ENCODE data around the gene UST. TPM values are rescaled to one million over a fixed set of nuclear protein-coding genes. Genes with fewer than 3 reads are reported as not detected.
A peak's percentile ranks its signal among the peaks of the same experiment; 100 is the strongest.

Gene UST
- total RNA-seq, 2 donors from 2014 or later = 3.8 to 7.3 TPM

DNA sequence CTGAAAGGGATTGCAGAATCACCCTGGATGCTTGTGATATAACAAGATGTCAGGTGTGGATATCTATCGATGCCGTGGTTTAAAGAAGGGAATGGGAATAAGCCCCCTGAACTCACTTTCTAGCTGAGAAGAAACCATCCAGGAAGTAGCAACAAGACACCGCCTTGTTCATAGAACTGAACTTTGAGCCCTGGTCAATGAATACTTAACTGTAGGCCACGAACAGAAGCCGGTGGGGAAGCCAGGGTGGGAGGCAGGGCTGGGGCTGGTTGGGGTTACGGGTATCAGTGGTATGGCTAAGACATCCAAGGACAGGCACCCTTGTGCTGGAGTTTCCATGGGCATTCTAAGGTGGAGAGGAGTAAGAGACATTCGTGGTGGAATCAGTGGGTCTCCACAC, 61.0 kb downstream of the UST start:
- no peak overlapping the region for H3K4me3 Mint-ChIP-seq
- ATAC-seq (no peak), DNase-seq (no peak)
- H3K4me1 Mint-ChIP-seq = peaks cover 20% of the 10 kb centered on the region
- H3K27ac Mint-ChIP-seq = peak overlapping the region; percentile 49
- H3K27me3 Mint-ChIP-seq = no peaks in the 10 kb centered on the region
- no peaks in the 10 kb centered on the region for H3K9me3 ChIP-seq (ENCODE audit: control insufficient read depth, low read length, poor library complexity, severe bottlenecking)
- H3K36me3 Mint-ChIP-seq (ENCODE audit: low read depth) = peaks cover 4% of the 10 kb centered on the region

DNA sequence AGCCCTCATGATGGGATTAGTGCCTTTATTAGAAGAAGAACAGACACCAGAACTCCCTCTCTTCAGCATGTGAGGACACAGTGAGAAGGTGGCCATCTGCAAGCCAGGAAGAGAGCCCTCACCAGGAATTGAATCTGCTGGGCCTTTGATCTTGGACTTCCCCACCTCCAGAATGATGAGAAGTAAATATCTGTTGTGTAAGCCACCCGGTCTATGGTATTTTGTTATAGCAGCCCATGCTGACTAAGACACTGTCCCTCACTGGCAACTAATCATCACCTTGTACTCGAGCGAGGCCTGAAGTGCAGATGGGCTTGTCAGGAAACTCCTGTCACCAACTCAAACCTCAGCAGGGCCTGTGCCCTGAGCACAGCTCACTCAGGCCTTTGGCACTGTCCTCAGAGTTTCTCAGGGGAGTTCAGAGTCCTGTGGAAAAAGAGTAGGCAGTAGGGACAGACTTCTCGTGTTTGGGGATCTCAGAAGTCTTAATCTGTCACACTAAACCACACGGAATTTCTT, 62.0 kb downstream of the UST start:
- no peaks in the 10 kb centered on the region for H3K9me3 ChIP-seq (ENCODE audit: control insufficient read depth, low read length, poor library complexity, severe bottlenecking)
- peaks cover 4% of the 10 kb centered on the region for H3K36me3 Mint-ChIP-seq (ENCODE audit: low read depth)
- DNase-seq (no peak), ATAC-seq (no peak)
- no peaks in the 10 kb centered on the region for H3K27me3 Mint-ChIP-seq
- no peak overlapping the region for H3K27ac Mint-ChIP-seq
- peaks cover 13% of the 10 kb centered on the region for H3K4me1 Mint-ChIP-seq
- H3K4me3 Mint-ChIP-seq = no peak overlapping the region

DNA sequence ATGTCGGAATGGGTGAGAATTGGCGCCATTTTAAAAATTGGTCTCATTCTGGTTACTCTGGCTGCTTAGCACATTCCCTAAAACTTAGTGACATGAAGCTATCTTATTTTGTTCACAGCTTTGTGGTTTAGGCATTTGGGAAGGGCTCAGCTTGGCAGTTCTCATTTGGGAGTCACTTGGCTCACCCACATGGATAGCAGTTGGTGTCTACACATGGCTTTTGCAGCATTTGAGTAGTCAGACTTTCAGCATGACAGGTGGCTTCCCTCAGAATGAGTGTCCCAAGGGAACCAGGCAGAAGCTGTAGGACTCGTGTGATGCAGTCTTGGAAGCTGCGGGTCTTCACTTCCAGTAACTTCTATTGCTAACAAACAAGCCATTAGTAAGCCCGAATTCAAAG, 64.6 kb downstream of the UST start:
- DNase-seq = no peak
- Mint-ChIP-seq H3K27me3 (no peaks in the 10 kb centered on the region), H3K27ac (no peak overlapping the region), H3K36me3 (ENCODE audit: low read depth) (peaks cover 5% of the 10 kb centered on the region), H3K4me1 (peaks cover 10% of the 10 kb centered on the region), H3K4me3 (no peak overlapping the region)
- H3K9me3 ChIP-seq (ENCODE audit: control insufficient read depth, low read length, poor library complexity, severe bottlenecking) = no peaks in the 10 kb centered on the region
- ATAC-seq = no peak

DNA sequence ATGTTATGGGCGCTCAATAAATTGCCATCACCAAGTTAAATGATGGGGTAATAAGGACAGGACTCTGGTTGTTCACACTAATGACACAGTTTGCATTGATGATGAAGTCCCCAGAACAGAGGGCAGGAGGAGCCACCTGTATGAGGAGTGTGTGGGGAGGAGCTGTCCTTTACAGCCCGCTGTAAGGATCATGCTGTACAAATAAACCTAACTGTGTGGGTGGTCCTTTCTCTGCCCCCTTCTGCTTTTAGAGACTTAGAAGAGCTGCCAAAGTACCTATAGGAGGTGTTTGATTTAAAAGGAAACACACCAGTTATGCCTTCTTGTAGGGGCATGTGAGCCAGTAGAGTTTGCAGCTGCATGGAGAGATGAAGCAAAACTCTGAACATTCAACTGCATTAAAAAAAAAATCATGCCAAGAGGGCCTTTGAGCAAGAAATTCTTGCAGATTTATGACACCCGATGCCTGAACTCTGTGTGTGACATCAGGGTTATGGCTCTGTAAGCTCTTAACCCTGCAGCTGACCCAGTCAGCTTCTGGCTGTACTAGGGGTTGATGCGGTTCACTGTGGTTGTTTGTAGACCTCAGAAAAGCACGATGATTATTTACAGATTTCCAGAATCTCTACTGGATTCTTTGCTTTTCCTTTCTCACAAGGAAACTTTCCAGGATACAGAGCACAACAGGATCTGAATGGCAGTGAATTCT, 67.4 kb downstream of the UST start:
- ATAC-seq = no peak
- H3K27ac Mint-ChIP-seq = no peak overlapping the region
- H3K4me3 Mint-ChIP-seq = no peak overlapping the region
- DNase-seq = no peak
- H3K36me3 Mint-ChIP-seq (ENCODE audit: low read depth) = peaks cover 5% of the 10 kb centered on the region
- H3K4me1 Mint-ChIP-seq = peaks cover 9% of the 10 kb centered on the region
- H3K9me3 ChIP-seq (ENCODE audit: control insufficient read depth, low read length, poor library complexity, severe bottlenecking) = no peaks in the 10 kb centered on the region
- no peaks in the 10 kb centered on the region for H3K27me3 Mint-ChIP-seq

DNA sequence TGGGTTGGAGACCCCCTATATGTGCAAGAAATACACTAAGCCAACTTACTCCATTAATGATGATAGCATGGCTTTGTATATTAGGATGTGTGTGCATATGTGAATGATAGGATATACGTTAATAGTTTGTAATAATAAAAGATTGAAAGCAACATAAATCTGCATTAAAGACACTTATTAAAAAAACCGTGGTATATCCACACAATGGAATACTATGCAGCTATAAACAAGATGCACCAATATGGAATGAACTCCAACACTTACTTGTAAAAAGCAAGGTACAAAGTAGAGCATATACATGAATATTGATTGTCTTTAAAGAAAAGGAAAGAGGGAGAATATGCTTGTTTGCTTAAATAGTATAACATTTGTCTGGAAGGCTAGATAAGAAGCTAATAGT, 68.0 kb downstream of the UST start:
- no peaks in the 10 kb centered on the region for H3K27me3 Mint-ChIP-seq
- peaks cover 5% of the 10 kb centered on the region for H3K36me3 Mint-ChIP-seq (ENCODE audit: low read depth)
- no peak overlapping the region for H3K27ac Mint-ChIP-seq
- H3K9me3 ChIP-seq (ENCODE audit: control insufficient read depth, low read length, poor library complexity, severe bottlenecking) = no peaks in the 10 kb centered on the region
- H3K4me3 Mint-ChIP-seq = no peak overlapping the region
- DNase-seq (no peak), ATAC-seq (no peak)
- H3K4me1 Mint-ChIP-seq = peaks cover 9% of the 10 kb centered on the region

DNA sequence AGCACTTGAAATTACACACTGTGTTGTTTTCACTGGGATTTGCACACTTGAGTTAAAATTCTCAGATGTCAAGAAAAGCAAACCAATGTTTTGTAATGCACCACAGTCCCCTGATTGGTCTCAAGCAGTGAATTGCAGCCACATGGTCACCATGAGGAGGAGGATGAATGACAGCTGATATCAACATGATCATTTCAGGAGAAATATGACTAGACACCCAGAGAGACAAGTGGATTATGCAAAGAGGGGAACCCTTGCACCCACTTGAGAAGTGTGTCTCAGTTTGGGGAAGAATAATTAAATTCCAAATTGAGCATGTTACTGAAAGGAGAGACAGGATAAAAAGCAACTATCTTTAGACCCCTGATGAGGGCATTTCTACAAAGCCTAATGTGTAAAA, 69.3 kb downstream of the UST start:
- Mint-ChIP-seq H3K4me3 (no peak overlapping the region), H3K27ac (no peak overlapping the region), H3K27me3 (no peaks in the 10 kb centered on the region), H3K36me3 (ENCODE audit: low read depth) (peaks cover 4% of the 10 kb centered on the region), H3K4me1 (peaks cover 9% of the 10 kb centered on the region)
- DNase-seq = no peak
- ATAC-seq = no peak
- no peaks in the 10 kb centered on the region for H3K9me3 ChIP-seq (ENCODE audit: control insufficient read depth, low read length, poor library complexity, severe bottlenecking)

DNA sequence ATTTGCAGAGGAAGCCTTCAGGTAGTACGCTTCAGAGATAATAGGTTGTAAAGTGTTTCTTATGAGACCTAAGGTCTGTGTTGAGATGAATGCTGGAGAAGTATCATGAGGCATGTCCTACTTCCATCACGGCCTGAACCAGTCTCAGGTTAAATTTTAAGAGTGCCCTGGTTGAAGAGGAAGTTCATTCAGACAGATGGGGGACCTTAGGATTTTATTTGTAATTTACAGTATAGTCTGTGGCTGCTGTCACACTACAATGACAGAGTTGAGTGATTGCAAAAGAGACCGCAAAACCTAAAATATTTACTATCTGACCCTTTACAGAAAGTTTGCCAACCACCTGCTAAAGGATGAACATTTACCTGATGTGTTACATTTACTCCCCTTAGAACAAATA, 70.9 kb downstream of the UST start:
- Mint-ChIP-seq H3K27me3 (no peaks in the 10 kb centered on the region), H3K4me3 (no peak overlapping the region), H3K36me3 (ENCODE audit: low read depth) (peaks cover 3% of the 10 kb centered on the region), H3K4me1 (peaks cover 19% of the 10 kb centered on the region), H3K27ac (no peak overlapping the region)
- DNase-seq = no peak
- H3K9me3 ChIP-seq (ENCODE audit: control insufficient read depth, low read length, poor library complexity, severe bottlenecking) = no peaks in the 10 kb centered on the region
- no peak for ATAC-seq

DNA sequence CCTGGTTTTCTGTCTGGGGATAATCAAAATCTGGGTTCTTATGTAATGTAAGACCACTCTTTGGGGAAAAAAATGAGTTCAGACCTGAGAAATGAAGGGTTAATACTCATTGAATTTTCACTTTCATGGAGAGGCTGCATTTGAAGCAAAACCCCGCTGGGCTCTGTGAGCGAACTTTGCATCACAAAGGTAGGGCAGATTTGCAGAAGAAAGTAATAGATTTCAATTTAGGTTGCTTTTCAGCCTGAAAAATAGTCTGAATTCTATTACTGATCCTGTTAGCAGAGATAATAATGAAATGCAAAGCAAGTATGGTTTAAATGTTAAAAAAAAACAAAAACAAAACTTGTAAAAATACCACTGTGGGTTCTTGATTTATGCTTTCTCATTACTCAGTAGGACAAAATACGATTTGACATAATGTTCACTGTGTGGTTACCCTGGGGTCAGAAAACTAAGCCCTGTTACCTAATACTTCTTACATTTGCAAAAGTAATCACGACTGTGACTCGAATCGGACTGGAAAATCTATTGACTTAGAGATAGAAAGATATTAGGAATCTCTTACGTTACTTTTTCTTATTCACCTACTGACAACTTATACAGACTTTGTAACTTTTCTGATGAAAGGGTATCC, 72.2 kb downstream of the UST start:
- DNase-seq = no peak
- no peaks in the 10 kb centered on the region for H3K9me3 ChIP-seq (ENCODE audit: control insufficient read depth, low read length, poor library complexity, severe bottlenecking)
- ATAC-seq = no peak
- Mint-ChIP-seq H3K27me3 (no peaks in the 10 kb centered on the region), H3K4me3 (no peak overlapping the region), H3K4me1 (peaks cover 22% of the 10 kb centered on the region), H3K27ac (no peak overlapping the region), H3K36me3 (ENCODE audit: low read depth) (peaks cover 1% of the 10 kb centered on the region)

DNA sequence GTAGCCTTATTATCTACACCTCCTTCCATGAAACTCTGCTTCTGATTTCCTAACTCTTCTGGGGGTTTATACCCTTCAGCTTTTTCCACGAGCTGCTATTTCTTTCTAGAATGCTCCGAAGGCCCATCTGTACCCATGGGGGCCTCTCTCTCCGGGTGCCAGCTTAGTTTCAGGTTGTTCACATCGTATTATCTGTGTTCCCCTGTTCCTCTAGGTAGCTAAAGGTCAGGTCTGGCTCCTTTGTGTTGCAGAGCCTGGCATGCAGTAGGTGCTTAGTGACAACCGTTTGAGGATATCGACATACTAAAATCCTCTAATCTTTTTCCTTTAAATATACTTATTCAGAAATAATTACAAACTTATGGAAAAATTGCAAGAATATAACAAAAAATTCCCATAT, 73.0 kb downstream of the UST start:
- Mint-ChIP-seq H3K4me3 (no peak overlapping the region), H3K27me3 (no peaks in the 10 kb centered on the region), H3K27ac (no peak overlapping the region), H3K4me1 (peaks cover 22% of the 10 kb centered on the region), H3K36me3 (ENCODE audit: low read depth) (no peaks in the 10 kb centered on the region)
- ATAC-seq (no peak), DNase-seq (no peak)
- no peaks in the 10 kb centered on the region for H3K9me3 ChIP-seq (ENCODE audit: control insufficient read depth, low read length, poor library complexity, severe bottlenecking)

DNA sequence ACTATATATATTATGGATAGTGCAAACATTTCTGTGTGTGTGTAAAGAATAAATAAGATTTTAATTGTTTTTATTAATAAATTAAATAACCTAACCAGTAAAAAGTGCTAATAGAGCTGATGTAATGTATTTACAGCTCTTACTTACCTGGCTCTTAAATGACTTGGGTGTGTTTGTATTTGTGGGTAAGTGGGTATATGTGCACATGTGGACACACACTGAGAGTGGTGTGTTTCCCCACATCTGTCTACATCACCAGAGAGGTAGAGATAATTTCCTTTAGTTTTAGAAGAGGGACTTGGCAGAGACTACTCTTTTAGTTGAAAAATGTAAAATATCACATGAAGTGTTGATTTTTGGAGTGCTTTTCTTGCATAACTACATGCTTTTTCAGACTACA, 76.0 kb downstream of the UST start:
- Mint-ChIP-seq H3K27me3 (no peaks in the 10 kb centered on the region), H3K27ac (no peak overlapping the region), H3K4me3 (no peak overlapping the region), H3K4me1 (peaks cover 17% of the 10 kb centered on the region), H3K36me3 (ENCODE audit: low read depth) (no peaks in the 10 kb centered on the region)
- no peak for ATAC-seq
- DNase-seq = no peak
- no peaks in the 10 kb centered on the region for H3K9me3 ChIP-seq (ENCODE audit: control insufficient read depth, low read length, poor library complexity, severe bottlenecking)

DNA sequence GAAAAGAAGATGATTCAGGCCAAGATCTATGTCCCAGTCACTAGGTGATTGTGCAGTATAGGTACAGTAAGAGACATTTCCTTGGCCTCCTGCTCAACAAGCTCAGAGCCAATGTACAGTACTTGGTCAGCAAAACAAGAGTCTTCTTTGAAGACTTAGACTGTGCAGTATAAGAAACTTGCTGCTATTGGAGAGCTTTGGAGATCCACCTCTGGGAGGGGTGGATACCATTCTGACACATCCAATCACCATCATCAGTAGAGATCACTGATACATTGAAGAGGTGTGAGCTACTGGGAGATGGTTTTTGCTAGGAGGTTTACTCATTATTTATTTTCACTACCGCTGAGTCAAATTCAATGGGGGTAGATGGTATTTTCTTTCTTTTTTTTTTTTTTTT, 77.5 kb downstream of the UST start:
- H3K27ac Mint-ChIP-seq = no peak overlapping the region
- ATAC-seq = no peak
- no peaks in the 10 kb centered on the region for H3K36me3 Mint-ChIP-seq (ENCODE audit: low read depth)

DNA sequence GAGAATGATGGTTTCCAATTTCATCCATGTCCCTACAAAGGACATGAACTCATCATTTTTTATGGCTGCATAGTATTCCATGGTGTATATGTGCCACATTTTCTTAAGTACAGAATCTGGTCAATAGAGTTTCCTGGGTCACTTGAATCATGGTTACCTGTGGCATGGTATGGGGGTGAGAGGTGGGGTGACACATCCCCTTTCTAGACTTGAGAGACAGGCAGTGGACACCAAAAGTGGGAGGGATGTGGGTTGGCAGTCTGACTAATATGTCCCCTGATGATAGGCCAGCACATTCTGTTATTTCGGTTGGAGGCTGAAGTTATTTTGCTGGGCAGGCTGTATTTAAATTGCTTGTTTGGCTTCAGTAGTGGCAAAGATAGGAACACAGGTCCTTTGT, 78.1 kb downstream of the UST start:
- no peak overlapping the region for H3K4me3 Mint-ChIP-seq
- no peak overlapping the region for H3K27ac Mint-ChIP-seq
- no peak for ATAC-seq
- H3K27me3 Mint-ChIP-seq = no peaks in the 10 kb centered on the region
- H3K36me3 Mint-ChIP-seq (ENCODE audit: low read depth) = no peaks in the 10 kb centered on the region
- H3K9me3 ChIP-seq (ENCODE audit: control insufficient read depth, low read length, poor library complexity, severe bottlenecking) = no peaks in the 10 kb centered on the region
- H3K4me1 Mint-ChIP-seq = peaks cover 26% of the 10 kb centered on the region
- DNase-seq = no peak

More for the DNA sequence above, 77.5 kb downstream of the UST start:
- Mint-ChIP-seq H3K4me1 (peaks cover 20% of the 10 kb centered on the region), H3K4me3 (no peak overlapping the region), H3K27me3 (no peaks in the 10 kb centered on the region)
- DNase-seq = no peak
- no peaks in the 10 kb centered on the region for H3K9me3 ChIP-seq (ENCODE audit: control insufficient read depth, low read length, poor library complexity, severe bottlenecking)

DNA sequence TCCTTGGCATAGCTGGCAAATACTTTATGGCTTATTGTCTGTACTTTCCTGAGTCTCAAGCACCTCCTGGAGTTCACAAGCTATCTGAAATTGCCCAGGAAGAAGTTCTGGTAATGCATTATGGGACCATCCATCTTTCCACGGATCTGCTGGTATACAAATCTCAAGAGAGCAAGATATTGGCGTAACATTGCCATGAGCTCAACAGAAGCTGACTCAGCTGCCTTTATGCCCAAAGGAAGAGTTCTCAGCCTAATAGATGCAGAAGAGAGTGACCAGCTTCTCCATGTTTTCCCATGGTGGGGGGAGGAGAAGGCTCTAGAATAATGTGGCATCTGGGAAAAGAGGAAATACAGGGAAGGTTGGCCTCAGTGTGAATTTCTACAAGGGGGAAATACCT, 78.7 kb downstream of the UST start:
- ATAC-seq (no peak), DNase-seq (no peak)
- H3K36me3 Mint-ChIP-seq (ENCODE audit: low read depth) = no peaks in the 10 kb centered on the region
- H3K4me1 Mint-ChIP-seq = peaks cover 29% of the 10 kb centered on the region
- no peak overlapping the region for H3K4me3 Mint-ChIP-seq
- H3K9me3 ChIP-seq (ENCODE audit: control insufficient read depth, low read length, poor library complexity, severe bottlenecking) = no peaks in the 10 kb centered on the region
- H3K27me3 Mint-ChIP-seq = no peaks in the 10 kb centered on the region
- no peak overlapping the region for H3K27ac Mint-ChIP-seq

All from T-helper 17 cell (primary cell).